Neuronal stem cell (in vitro differentiated cells): ENCODE results near the gene NUMA1.

Source experiments
- DNase-seq: peaks from one replicate; pipeline ENCODE4 v3.0.0-alpha.2; 2013; ENCODE audit warnings: low spot score
- H2AFZ ChIP-seq: one replicate; pipeline ENCODE4 v1.6.1; 2013; ENCODE audit warnings: mild to moderate bottlenecking, low read length, inconsistent platforms
- H2AK5ac ChIP-seq: 2 replicates; pipeline ENCODE4 v1.6.1; 2013; ENCODE audit warnings: low read depth, mild to moderate bottlenecking, inconsistent platforms, low read length, moderate library complexity, mixed read lengths
- H2BK120ac ChIP-seq: 2 replicates; pipeline ENCODE4 v1.6.1; 2013; ENCODE audit warnings: low read depth, mild to moderate bottlenecking, inconsistent platforms, low read length, moderate library complexity, mixed read lengths
- H2BK12ac ChIP-seq: one replicate; pipeline ENCODE4 v1.6.1; 2013; ENCODE audit warnings: low read length, inconsistent platforms
- H2BK15ac ChIP-seq: 2 replicates; pipeline ENCODE4 v1.6.1; 2013; ENCODE audit warnings: mild to moderate bottlenecking, low read length, inconsistent platforms, mixed read lengths
- H2BK5ac ChIP-seq: one replicate; pipeline ENCODE4 v1.6.1; 2013; ENCODE audit warnings: inconsistent platforms, mild to moderate bottlenecking, low read length, moderate library complexity
- H3K14ac ChIP-seq: one replicate; pipeline ENCODE4 v1.6.1; 2013; ENCODE audit warnings: low read length, inconsistent platforms
- H3K18ac ChIP-seq: 2 replicates; pipeline ENCODE4 v1.6.1; 2013; ENCODE audit warnings: low read length, inconsistent platforms
- H3K23ac ChIP-seq: 2 replicates; pipeline ENCODE4 v1.6.1; 2013; ENCODE audit warnings: low read depth, mild to moderate bottlenecking, mixed read lengths, low read length, inconsistent platforms; ENCODE audit not compliant: poor library complexity
- H3K27ac ChIP-seq: replicated peaks from 3 replicates; pipeline ENCODE4 v1.5.1; 2013; ENCODE audit warnings: low read length, inconsistent platforms
- H3K27me3 ChIP-seq, 3 experiments: 2 replicates each; pipeline ENCODE4 v1.6.1; 2013; ENCODE audit warnings: low read length in 3 of 3, mild to moderate bottlenecking in 2 of 3, inconsistent platforms in 1 of 3, low read depth in 1 of 3, mixed read lengths in 1 of 3, moderate library complexity in 1 of 3; ENCODE audit not compliant: control insufficient read depth in 3 of 3, insufficient read depth in 3 of 3
- H3K36me3 ChIP-seq, 2 donors: replicated peaks in 1 of 2; 2 replicates each; pipeline ENCODE4 v1.6.1; 2013; ENCODE audit warnings: low read length in 2 of 2; ENCODE audit not compliant: control insufficient read depth in 2 of 2, insufficient read depth in 2 of 2
- H3K4ac ChIP-seq: 2 replicates; pipeline ENCODE4 v1.6.1; 2013; ENCODE audit warnings: inconsistent platforms, mild to moderate bottlenecking, low read length, moderate library complexity
- H3K4me1 ChIP-seq, 2 donors: 1 replicate in 1 of 2; 2 replicates in 1 of 2; pipeline ENCODE4 v1.6.1; 2013; ENCODE audit warnings: low read length in 2 of 2, low read depth in 1 of 2; ENCODE audit not compliant: control insufficient read depth in 2 of 2, insufficient read depth in 1 of 2
- H3K4me2 ChIP-seq: one replicate; pipeline ENCODE4 v1.6.1; 2013; ENCODE audit warnings: mild to moderate bottlenecking, low read length, inconsistent platforms; ENCODE audit not compliant: insufficient read depth, poor library complexity, severe bottlenecking
- H3K4me3 ChIP-seq, 2 donors: 2 replicates each; pipeline ENCODE4 v1.5.1; 2013; ENCODE audit warnings: low read length in 2 of 2, mild to moderate bottlenecking in 2 of 2, inconsistent platforms in 1 of 2, moderate library complexity in 1 of 2
- H3K79me1 ChIP-seq: one replicate; pipeline ENCODE4 v1.6.1; 2013; ENCODE audit warnings: low read depth, mild to moderate bottlenecking, inconsistent platforms, low read length, moderate library complexity
- H3K9ac ChIP-seq: one replicate; pipeline ENCODE4 v1.6.1; 2013; ENCODE audit warnings: mild to moderate bottlenecking, low read depth, low read length, inconsistent platforms; ENCODE audit not compliant: poor library complexity
- H3K9me3 ChIP-seq, 2 donors: replicated peaks in 1 of 2; 2 replicates each; pipeline versions ENCODE3 to v1.6.1; 2013; ENCODE audit warnings: low read length in 2 of 2, mild to moderate bottlenecking in 2 of 2, inconsistent platforms in 1 of 2, low read depth in 1 of 2, mixed read lengths in 1 of 2, moderate library complexity in 1 of 2; ENCODE audit not compliant: control insufficient read depth in 2 of 2, insufficient read depth in 1 of 2
- H4K8ac ChIP-seq: one replicate; pipeline ENCODE4 v1.6.1; 2013; ENCODE audit warnings: low read depth, mild to moderate bottlenecking, inconsistent platforms, low read length, moderate library complexity
- H4K91ac ChIP-seq: one replicate; pipeline ENCODE4 v1.6.1; 2013; ENCODE audit warnings: low read length, low read depth, mild to moderate bottlenecking, inconsistent platforms; ENCODE audit not compliant: poor library complexity
- WGBS, 2 donors: extraction: QIAGEN DNeasy Blood & Tissue Kit; methylation state at CpG; one replicate each; pipeline ENCODE4 v1.1.7; 2013; ENCODE audit warnings: missing lambda C conversion rate in 2 of 2, mixed read lengths in 1 of 2; ENCODE audit not compliant: insufficient read length in 2 of 2, insufficient replicate concordance in 1 of 2; ENCODE audit errors: extremely low coverage in 2 of 2; 5-methylcytosine and 5-hydroxymethylcytosine counted together

NUMA1 gene

GRCh38 chr11:72103754-72104167 lies 23.4 kb upstream of the NUMA1 start:
- Histone ChIP-seq H3K4me2 (peak overlapping the region; percentile 50), H3K23ac (no peak overlapping the region), H3K14ac (no peak overlapping the region), H3K4ac (no peak overlapping the region), H4K8ac (no peak overlapping the region), H3K79me1 (peaks cover 4% of the 10 kb centered on the region), H2BK120ac (no peak overlapping the region), H4K91ac (no peak overlapping the region), H2AK5ac (peak overlapping the region; percentile 20), H3K27ac (peak overlapping the region; percentile 69), H2BK12ac (peak overlapping the region; percentile 18), H3K36me3 (peaks cover 11 to 40% of the 10 kb centered on the region in 2 donors), H3K18ac (peak overlapping the region; percentile 16), H3K9ac (peak overlapping the region; percentile 83), H3K9me3 (no peaks in the 10 kb centered on the region), H2AFZ (peak overlapping the region; percentile 54), H2BK15ac (peak overlapping the region; percentile 14), H3K4me1 (peaks cover 9 to 11% of the 10 kb centered on the region in 2 donors), H3K4me3 (peak overlapping the region; percentile 31 to 82), H2BK5ac (no peak overlapping the region), H3K27me3 (no peaks in the 10 kb centered on the region)
- DNase-seq: no peak
- no CpG with 5 or more reads among the region's 11 CpGs for WGBS, 2 donors

GRCh38 chr11:72102946-72103753 lies 22.8 kb upstream of the NUMA1 start, which contains the start of gene LAMTOR1:
TSS of gene LAMTOR1 (minus strand) at chr11:72103297. CDS start at chr11:72103224, 73 bp downstream.
- Histone ChIP-seq H3K18ac (peak within 1 kb of the TSS; percentile 94), H2AFZ (peak within 1 kb of the TSS; percentile 89), H3K4ac (no peak within 1 kb of the TSS), H2AK5ac (peak within 1 kb of the TSS; percentile 20), H4K91ac (peak within 1 kb of the TSS; percentile 62), H2BK5ac (peak within 1 kb of the TSS; percentile 13), H3K4me2 (peak within 1 kb of the TSS; percentile 79), H3K23ac (peak within 1 kb of the TSS; percentile 48), H2BK120ac (no peak within 1 kb of the TSS), H3K9me3 (no peaks in the 10 kb centered on the region), H3K27ac (peak within 1 kb of the TSS; percentile 69), H3K36me3 (peaks cover 17 to 41% of the 10 kb centered on the region in 2 donors), H3K27me3 (no peaks in the 10 kb centered on the region), H3K79me1 (peaks cover 4% of the 10 kb centered on the region), H4K8ac (no peak within 1 kb of the TSS), H2BK15ac (peak within 1 kb of the TSS; percentile 14), H2BK12ac (peak within 1 kb of the TSS; percentile 18), H3K4me3 (peak within 1 kb of the TSS; percentile 82 to 93), H3K14ac (no peak within 1 kb of the TSS), H3K9ac (peak within 1 kb of the TSS; percentile 91), H3K4me1 (peaks cover 9 to 11% of the 10 kb centered on the region in 2 donors)
- peak; percentile 96 for DNase-seq
- no CpG with 5 or more reads among the region's 64 CpGs for WGBS, 2 donors

- Histone ChIP-seq H2BK15ac (no peak overlapping the region), H3K4me3 (peak overlapping the region; percentile 82 to 93), H2BK120ac (no peak overlapping the region), H3K27ac (peak overlapping the region; percentile 69), H3K36me3 (peaks cover 22 to 45% of the 10 kb centered on the region in 2 donors), H3K27me3 (no peaks in the 10 kb centered on the region), H3K14ac (no peak overlapping the region), H3K9me3 (no peaks in the 10 kb centered on the region), H2AFZ (peak overlapping the region; percentile 89), H2AK5ac (no peak overlapping the region), H2BK5ac (peak overlapping the region; percentile 13), H3K4me2 (peak overlapping the region; percentile 79), H3K4me1 (peaks cover 9 to 11% of the 10 kb centered on the region in 2 donors), H2BK12ac (no peak overlapping the region), H3K4ac (no peak overlapping the region), H4K91ac (no peak overlapping the region), H3K9ac (peak overlapping the region; percentile 91), H4K8ac (no peak overlapping the region), H3K79me1 (peaks cover 4% of the 10 kb centered on the region), H3K18ac (peak overlapping the region; percentile 94), H3K23ac (no peak overlapping the region)
- DNase-seq: no peak
- no CpG with 5 or more reads among the region's 9 CpGs for WGBS, 2 donors
Measured at GRCh38 chr11:72102631-72102945, 22.2 kb upstream of the NUMA1 start.

- H2AFZ ChIP-seq: no peak overlapping the region
- H3K18ac ChIP-seq: no peak overlapping the region
- no peak overlapping the region for H2BK5ac ChIP-seq
- peaks cover 9 to 11% of the 10 kb centered on the region in 2 donors for H3K4me1 ChIP-seq
- DNase-seq: no peak
- no peak overlapping the region for H3K23ac ChIP-seq
- WGBS, 2 donors: no CpG with 5 or more reads among the region's 4 CpGs
- H3K4ac ChIP-seq: no peak overlapping the region
- H3K79me1 ChIP-seq: peaks cover 4% of the 10 kb centered on the region
- H2BK12ac ChIP-seq: no peak overlapping the region
- H3K9me3 ChIP-seq: no peaks in the 10 kb centered on the region
- H2AK5ac ChIP-seq: no peak overlapping the region
- no peak overlapping the region for H3K14ac ChIP-seq
- H2BK15ac ChIP-seq: no peak overlapping the region
- no peaks in the 10 kb centered on the region for H3K27me3 ChIP-seq
- H3K4me2 ChIP-seq: peak overlapping the region; percentile 79
- H2BK120ac ChIP-seq: no peak overlapping the region
- H4K91ac ChIP-seq: no peak overlapping the region
- peak overlapping the region; percentile 91 for H3K9ac ChIP-seq
- H4K8ac ChIP-seq: no peak overlapping the region
- peaks cover 23 to 49% of the 10 kb centered on the region in 2 donors for H3K36me3 ChIP-seq
- no peak overlapping the region for H3K27ac ChIP-seq
- peak overlapping the region; percentile 82 to 93 for H3K4me3 ChIP-seq
Measured at GRCh38 chr11:72102162-72102561, 21.8 kb upstream of the NUMA1 start.
